ENCODE measurements around the gene NTRK3. TPM values are rescaled to one million over a fixed set of nuclear protein-coding genes. Genes with fewer than 3 reads are reported as not detected.

NTRK3 gene
- total and polyA plus RNA-seq, 4 donors: 0.21 to 2.9 (median 0.32) TPM

DNA sequence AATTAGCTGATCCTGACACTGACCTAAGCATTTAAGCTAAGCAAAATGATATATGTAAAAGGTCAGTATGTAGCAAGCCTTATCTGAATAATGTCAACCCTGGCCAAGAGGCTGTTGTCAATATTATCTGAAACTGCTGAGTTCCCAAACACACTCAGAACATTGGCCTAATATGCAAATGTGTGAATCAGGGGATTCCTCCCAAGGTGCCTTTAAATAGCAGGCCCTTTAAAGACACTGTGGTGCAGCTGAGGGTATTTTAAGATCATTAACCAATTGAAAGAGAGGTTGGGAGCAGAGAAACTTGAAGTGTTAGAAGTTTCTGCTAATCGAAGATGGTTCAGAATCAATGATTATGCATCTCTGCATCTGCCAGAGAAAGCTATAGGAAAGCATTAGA, 207.0 kb downstream of the NTRK3 start:
- TF ChIP-seq HNF4A (conservative IDR thresholded peaks at IDR 0.05) (no peak), EGR1 (IDR thresholded peaks at IDR 0.05; ENCODE audit: low read depth in 2 of 2) (no peak), NR2F2 (IDR thresholded peaks at IDR 0.05) (no peak), RXRA (IDR thresholded peaks at IDR 0.05) (no peak), GABPA (IDR thresholded peaks at IDR 0.05 in 1 of 2, conservative IDR thresholded peaks at IDR 0.05 in 1 of 2) (no peak), YY1 (IDR thresholded peaks at IDR 0.05) (no peak), FOXA1 (IDR thresholded peaks at IDR 0.05) (no peak), TAF1 (conservative IDR thresholded peaks at IDR 0.05) (no peak), RAD21 (IDR thresholded peaks at IDR 0.05) (no peak), HNF4G (IDR thresholded peaks at IDR 0.05) (no peak), FOXA2 (IDR thresholded peaks at IDR 0.05) (no peak), SP1 (IDR thresholded peaks at IDR 0.05) (no peak), JUND (IDR thresholded peaks at IDR 0.05) (no peak)
- TF ChIP-seq, protein P1, sequence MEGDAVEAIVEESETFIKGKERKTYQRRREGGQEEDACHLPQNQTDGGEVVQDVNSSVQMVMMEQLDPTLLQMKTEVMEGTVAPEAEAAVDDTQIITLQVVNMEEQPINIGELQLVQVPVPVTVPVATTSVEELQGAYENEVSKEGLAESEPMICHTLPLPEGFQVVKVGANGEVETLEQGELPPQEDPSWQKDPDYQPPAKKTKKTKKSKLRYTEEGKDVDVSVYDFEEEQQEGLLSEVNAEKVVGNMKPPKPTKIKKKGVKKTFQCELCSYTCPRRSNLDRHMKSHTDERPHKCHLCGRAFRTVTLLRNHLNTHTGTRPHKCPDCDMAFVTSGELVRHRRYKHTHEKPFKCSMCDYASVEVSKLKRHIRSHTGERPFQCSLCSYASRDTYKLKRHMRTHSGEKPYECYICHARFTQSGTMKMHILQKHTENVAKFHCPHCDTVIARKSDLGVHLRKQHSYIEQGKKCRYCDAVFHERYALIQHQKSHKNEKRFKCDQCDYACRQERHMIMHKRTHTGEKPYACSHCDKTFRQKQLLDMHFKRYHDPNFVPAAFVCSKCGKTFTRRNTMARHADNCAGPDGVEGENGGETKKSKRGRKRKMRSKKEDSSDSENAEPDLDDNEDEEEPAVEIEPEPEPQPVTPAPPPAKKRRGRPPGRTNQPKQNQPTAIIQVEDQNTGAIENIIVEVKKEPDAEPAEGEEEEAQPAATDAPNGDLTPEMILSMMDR (IDR thresholded peaks at IDR 0.05; ENCODE audit: low read depth, low read length, missing input control): no peak
- TF ChIP-seq, protein P2, sequence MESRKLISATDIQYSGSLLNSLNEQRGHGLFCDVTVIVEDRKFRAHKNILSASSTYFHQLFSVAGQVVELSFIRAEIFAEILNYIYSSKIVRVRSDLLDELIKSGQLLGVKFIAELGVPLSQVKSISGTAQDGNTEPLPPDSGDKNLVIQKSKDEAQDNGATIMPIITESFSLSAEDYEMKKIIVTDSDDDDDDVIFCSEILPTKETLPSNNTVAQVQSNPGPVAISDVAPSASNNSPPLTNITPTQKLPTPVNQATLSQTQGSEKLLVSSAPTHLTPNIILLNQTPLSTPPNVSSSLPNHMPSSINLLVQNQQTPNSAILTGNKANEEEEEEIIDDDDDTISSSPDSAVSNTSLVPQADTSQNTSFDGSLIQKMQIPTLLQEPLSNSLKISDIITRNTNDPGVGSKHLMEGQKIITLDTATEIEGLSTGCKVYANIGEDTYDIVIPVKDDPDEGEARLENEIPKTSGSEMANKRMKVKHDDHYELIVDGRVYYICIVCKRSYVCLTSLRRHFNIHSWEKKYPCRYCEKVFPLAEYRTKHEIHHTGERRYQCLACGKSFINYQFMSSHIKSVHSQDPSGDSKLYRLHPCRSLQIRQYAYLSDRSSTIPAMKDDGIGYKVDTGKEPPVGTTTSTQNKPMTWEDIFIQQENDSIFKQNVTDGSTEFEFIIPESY (IDR thresholded peaks at IDR 0.05): no peak
- TF ChIP-seq, protein P3, sequence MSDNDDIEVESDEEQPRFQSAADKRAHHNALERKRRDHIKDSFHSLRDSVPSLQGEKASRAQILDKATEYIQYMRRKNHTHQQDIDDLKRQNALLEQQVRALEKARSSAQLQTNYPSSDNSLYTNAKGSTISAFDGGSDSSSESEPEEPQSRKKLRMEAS (IDR thresholded peaks at IDR 0.05): no peak
- TF ChIP-seq, protein P4, sequence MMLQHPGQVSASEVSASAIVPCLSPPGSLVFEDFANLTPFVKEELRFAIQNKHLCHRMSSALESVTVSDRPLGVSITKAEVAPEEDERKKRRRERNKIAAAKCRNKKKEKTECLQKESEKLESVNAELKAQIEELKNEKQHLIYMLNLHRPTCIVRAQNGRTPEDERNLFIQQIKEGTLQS (IDR thresholded peaks at IDR 0.05): no peak
- Histone ChIP-seq H3K36me3 (ENCODE audit: control insufficient read depth in 4 of 4, insufficient read depth in 3 of 4, low read depth in 1 of 4, low read length in 3 of 4) (no peaks in the 10 kb centered on the region), H3K4me1 (ENCODE audit: control insufficient read depth in 4 of 4, insufficient read depth in 4 of 4, low read length in 3 of 4) (no peaks in the 10 kb centered on the region), H3K27me3 (ENCODE audit: control insufficient read depth in 4 of 4, insufficient read depth in 4 of 4, low read length in 3 of 4) (peaks cover 0 to 2% (median 0%) of the 10 kb centered on the region in 4 donors), H3K9me3 (ENCODE audit: control insufficient read depth in 4 of 4, low read length in 3 of 4) (no peaks in the 10 kb centered on the region), H3K4me3 (ENCODE audit: low read depth in 1 of 3, low read length in 3 of 3) (no peak overlapping the region), H3K27ac (ENCODE audit: low read depth in 1 of 2, low read length in 2 of 2) (no peak overlapping the region), H3K9ac (ENCODE audit: low read depth in 1 of 2, low read length in 2 of 2) (no peak overlapping the region)
- no peak for DNase-seq (ENCODE audit: low spot score)
- WGBS: 71% methylated on average over 1 of the region's 1 CpG

DNA sequence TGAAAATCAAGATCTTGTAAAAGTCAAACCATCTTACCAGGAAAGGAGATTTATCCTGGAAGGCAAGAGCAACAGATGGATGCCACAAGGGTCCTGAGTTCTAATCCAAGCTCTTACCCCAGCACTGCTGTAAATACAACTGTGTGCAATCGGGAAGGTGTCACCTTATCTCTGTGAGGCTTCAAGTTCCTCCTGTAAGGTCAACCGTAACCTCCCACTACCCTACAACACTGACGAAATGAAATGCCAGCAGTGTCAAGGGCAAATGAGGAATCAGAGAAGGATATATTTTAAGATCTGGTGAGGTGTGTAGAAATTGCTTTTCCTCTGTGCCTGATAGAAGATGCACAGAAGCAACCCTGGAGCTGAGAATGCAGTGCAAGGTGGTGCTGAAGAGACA, 207.8 kb downstream of the NTRK3 start:
- Histone ChIP-seq H3K4me3 (ENCODE audit: low read depth in 1 of 3, low read length in 3 of 3) (no peak overlapping the region), H3K4me1 (ENCODE audit: control insufficient read depth in 4 of 4, insufficient read depth in 4 of 4, low read length in 3 of 4) (no peaks in the 10 kb centered on the region), H3K27ac (ENCODE audit: low read depth in 1 of 2, low read length in 2 of 2) (no peak overlapping the region), H3K9ac (ENCODE audit: low read depth in 1 of 2, low read length in 2 of 2) (no peak overlapping the region), H3K36me3 (ENCODE audit: control insufficient read depth in 4 of 4, insufficient read depth in 3 of 4, low read depth in 1 of 4, low read length in 3 of 4) (no peaks in the 10 kb centered on the region), H3K27me3 (ENCODE audit: control insufficient read depth in 4 of 4, insufficient read depth in 4 of 4, low read length in 3 of 4) (peaks cover 0 to 2% (median 0%) of the 10 kb centered on the region in 4 donors), H3K9me3 (ENCODE audit: control insufficient read depth in 4 of 4, low read length in 3 of 4) (no peaks in the 10 kb centered on the region)
- no peak for DNase-seq (ENCODE audit: low spot score)
- TF ChIP-seq, protein P5, sequence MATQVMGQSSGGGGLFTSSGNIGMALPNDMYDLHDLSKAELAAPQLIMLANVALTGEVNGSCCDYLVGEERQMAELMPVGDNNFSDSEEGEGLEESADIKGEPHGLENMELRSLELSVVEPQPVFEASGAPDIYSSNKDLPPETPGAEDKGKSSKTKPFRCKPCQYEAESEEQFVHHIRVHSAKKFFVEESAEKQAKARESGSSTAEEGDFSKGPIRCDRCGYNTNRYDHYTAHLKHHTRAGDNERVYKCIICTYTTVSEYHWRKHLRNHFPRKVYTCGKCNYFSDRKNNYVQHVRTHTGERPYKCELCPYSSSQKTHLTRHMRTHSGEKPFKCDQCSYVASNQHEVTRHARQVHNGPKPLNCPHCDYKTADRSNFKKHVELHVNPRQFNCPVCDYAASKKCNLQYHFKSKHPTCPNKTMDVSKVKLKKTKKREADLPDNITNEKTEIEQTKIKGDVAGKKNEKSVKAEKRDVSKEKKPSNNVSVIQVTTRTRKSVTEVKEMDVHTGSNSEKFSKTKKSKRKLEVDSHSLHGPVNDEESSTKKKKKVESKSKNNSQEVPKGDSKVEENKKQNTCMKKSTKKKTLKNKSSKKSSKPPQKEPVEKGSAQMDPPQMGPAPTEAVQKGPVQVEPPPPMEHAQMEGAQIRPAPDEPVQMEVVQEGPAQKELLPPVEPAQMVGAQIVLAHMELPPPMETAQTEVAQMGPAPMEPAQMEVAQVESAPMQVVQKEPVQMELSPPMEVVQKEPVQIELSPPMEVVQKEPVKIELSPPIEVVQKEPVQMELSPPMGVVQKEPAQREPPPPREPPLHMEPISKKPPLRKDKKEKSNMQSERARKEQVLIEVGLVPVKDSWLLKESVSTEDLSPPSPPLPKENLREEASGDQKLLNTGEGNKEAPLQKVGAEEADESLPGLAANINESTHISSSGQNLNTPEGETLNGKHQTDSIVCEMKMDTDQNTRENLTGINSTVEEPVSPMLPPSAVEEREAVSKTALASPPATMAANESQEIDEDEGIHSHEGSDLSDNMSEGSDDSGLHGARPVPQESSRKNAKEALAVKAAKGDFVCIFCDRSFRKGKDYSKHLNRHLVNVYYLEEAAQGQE (IDR thresholded peaks at IDR 0.05): no peak
- TF ChIP-seq SP1 (IDR thresholded peaks at IDR 0.05) (no peak), RXRA (IDR thresholded peaks at IDR 0.05) (no peak), FOXA2 (IDR thresholded peaks at IDR 0.05) (no peak), GABPA (IDR thresholded peaks at IDR 0.05 in 1 of 2, conservative IDR thresholded peaks at IDR 0.05 in 1 of 2) (no peak), HNF4G (IDR thresholded peaks at IDR 0.05) (no peak), YY1 (IDR thresholded peaks at IDR 0.05) (no peak), RAD21 (IDR thresholded peaks at IDR 0.05) (no peak), EGR1 (IDR thresholded peaks at IDR 0.05; ENCODE audit: low read depth in 2 of 2) (no peak), HNF4A (conservative IDR thresholded peaks at IDR 0.05) (no peak), FOXA1 (IDR thresholded peaks at IDR 0.05) (no peak), NR2F2 (IDR thresholded peaks at IDR 0.05) (no peak), JUND (IDR thresholded peaks at IDR 0.05) (no peak)
- TF ChIP-seq, protein P4 (IDR thresholded peaks at IDR 0.05): no peak
- TF ChIP-seq, protein P3 (IDR thresholded peaks at IDR 0.05): no peak
- 55% methylated on average over 3 of the region's 3 CpGs for WGBS
